ENCODE results near the gene EPB41L5.

The EPB41L5 gene

DNA sequence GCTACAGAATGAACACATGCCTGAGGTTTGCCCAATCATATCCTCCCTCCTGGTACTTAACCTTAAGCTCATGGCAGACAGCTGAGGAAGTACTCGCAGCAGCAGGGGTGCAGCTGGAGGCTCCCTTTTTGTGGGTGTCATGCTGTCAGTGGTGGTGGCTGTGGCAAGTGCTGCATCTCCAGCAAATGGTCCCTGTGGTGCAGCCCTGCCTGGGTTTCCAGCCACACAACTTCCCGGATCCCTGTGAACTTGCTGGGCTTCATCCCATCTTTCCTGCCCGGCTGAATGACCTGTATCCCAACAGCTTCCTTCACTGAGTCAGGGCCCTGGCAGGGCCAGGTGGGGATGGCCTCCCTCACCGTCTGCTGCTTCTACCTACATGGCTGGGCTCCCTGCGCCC is 205.3 kb downstream of the EPB41L5 start:
- H3K27ac ChIP-seq = no peak overlapping the region
- TF ChIP-seq ZFX (IDR thresholded peaks at IDR 0.05; ENCODE audit: borderline replicate concordance) = no peak
- TF ChIP-seq, protein P1, sequence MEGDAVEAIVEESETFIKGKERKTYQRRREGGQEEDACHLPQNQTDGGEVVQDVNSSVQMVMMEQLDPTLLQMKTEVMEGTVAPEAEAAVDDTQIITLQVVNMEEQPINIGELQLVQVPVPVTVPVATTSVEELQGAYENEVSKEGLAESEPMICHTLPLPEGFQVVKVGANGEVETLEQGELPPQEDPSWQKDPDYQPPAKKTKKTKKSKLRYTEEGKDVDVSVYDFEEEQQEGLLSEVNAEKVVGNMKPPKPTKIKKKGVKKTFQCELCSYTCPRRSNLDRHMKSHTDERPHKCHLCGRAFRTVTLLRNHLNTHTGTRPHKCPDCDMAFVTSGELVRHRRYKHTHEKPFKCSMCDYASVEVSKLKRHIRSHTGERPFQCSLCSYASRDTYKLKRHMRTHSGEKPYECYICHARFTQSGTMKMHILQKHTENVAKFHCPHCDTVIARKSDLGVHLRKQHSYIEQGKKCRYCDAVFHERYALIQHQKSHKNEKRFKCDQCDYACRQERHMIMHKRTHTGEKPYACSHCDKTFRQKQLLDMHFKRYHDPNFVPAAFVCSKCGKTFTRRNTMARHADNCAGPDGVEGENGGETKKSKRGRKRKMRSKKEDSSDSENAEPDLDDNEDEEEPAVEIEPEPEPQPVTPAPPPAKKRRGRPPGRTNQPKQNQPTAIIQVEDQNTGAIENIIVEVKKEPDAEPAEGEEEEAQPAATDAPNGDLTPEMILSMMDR (IDR thresholded peaks at IDR 0.05) = no peak

DNA sequence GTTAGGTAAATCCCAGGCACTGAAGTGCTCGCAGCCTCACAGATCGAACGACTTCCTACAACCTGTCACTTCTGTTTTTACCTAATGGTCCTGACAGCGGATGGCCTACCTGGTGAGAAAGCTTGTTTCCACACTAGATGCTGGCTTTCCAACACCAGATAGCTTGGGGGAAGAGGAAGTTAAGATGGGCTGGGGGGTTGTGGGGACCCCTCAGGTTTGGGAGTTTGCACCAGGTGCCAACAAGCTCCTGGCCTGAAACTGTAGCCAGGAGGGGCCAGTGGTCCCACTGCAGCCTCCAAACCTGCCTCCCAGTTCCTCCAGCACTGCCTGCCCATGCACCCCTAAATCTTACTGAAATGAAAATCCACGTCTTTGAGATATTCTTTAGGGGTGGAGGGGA is 206.4 kb downstream of the EPB41L5 start:
- no peak for TF ChIP-seq ZFX (IDR thresholded peaks at IDR 0.05; ENCODE audit: borderline replicate concordance)
- TF ChIP-seq, protein P1 (IDR thresholded peaks at IDR 0.05) = no peak
- no peak overlapping the region for H3K27ac ChIP-seq

DNA sequence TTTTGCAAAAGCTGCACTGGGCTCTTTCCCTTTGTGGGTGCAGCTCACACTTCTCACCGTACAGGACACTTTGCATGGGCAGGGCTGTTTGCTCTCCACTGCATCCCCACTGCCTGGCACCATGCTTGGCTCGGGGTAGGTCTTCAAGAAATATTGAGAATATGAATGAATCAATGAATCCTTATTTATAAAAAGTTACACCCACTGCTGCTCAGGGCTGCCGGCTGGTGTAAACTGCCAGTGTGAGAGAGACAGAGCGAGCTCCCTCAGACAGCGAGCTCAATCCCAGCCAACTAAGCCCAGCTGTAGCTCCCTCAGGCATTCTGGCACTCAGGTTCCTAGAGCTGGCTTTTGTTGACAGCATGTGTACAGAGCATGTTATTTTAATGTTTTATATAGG is 206.9 kb downstream of the EPB41L5 start:
- TF ChIP-seq, protein P1 (IDR thresholded peaks at IDR 0.05) = no peak
- no peak for TF ChIP-seq ZFX (IDR thresholded peaks at IDR 0.05; ENCODE audit: borderline replicate concordance)
- no peak overlapping the region for H3K27ac ChIP-seq

DNA sequence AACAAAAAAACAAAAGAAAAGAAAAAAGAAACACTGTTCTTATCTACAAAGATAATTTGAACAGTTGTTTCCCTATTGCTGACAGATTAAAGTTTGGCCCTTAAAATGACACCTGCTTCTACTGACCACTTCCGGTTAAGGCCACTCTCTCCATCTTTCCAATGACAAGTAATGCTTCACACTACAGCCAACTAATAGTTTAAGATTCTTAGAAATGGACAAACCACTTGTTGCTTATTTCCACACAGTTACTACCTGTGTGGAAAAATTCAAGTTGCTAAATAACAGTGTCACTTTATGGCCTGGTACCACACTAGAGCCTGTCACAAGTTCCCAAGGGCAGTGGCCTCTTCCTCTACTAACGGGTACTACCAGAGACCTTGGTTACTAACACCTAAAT is 207.9 kb downstream of the EPB41L5 start:
- H3K27ac ChIP-seq = no peak overlapping the region
- no peak for TF ChIP-seq ZFX (IDR thresholded peaks at IDR 0.05; ENCODE audit: borderline replicate concordance)
- TF ChIP-seq, protein P1 (IDR thresholded peaks at IDR 0.05) = no peak

GRCh38 chr2:120221616-120222015 is 208.7 kb downstream of the EPB41L5 start:
- no peak for TF ChIP-seq ZFX (IDR thresholded peaks at IDR 0.05; ENCODE audit: borderline replicate concordance)
- TF ChIP-seq, protein P1 (IDR thresholded peaks at IDR 0.05) = no peak
- H3K27ac ChIP-seq = no peak overlapping the region

DNA sequence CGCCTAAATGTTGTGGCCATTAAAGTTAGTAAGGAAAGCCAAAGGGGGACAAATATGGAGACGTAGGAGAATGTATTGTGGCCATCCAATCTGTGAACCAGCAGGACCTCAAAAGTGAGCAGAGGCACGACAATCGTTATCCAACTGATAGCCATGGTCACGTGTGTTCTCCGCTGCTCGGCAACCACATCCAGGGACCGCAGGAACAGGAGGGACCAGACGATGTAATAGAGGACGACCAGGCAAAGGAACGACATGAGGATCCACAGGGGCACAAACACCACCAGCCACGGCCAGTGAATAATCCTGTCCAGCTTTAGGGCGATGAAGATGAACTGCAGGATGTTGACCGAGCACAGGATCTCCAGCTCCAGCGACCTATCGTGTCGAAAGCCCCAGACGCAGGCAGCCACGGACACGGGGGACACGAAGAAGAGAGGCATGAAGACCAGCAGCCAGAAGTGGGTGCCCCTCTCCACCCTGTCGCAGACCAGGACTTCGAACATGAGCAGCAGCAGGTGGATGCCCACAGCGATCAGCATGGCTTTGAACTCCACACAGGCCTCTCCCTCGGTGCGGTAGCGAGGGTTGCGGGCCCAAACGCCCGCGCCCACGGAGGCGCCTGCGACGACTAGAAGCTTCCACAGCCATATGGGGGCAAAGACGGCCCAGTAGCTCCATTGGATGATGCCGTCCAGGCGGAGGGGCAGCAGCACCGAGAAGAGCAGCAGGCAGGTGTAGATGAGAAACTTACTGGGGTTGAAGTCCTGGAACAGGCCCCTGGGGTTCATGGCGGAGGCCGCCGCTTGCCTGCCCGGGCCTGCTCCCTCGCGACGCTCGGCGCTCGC is 209.5 kb downstream of the EPB41L5 start:
- peak overlapping the region; percentile 80 for H3K27ac ChIP-seq
- no peak for TF ChIP-seq ZFX (IDR thresholded peaks at IDR 0.05; ENCODE audit: borderline replicate concordance)
- TF ChIP-seq, protein P1 (IDR thresholded peaks at IDR 0.05) = no peak

Measured in 22Rv1 (cell line).